K562 (cell line): ENCODE measurements around the gene PPP1R9B. TPM values are rescaled to one million over a fixed set of nuclear protein-coding genes. Genes with fewer than 3 reads are reported as not detected.

Source experiments
- ATAC-seq: fragments of 200-7000 bp; cut with Tn5 transposase; 3 replicates; pipeline ENCODE4 v1.9.1; 2020; ENCODE audit warnings: moderate library complexity
- BruUV-seq: library from RNA; stranded (reverse); fragments of 400-500 nt; replicated peaks from 2 replicates; lab custom pipeline; 2021; lab: Mats Ljungman, UMichigan
- CTCF ChIA-PET: fragments of 300-600 bp; formaldehyde crosslinking; extraction: SDS; loops from one replicate; lab custom pipeline; 2021; ENCODE audit warnings: low intra/inter-chr PET ratio; lab: Yijun Ruan, JAX
- POLR2A ChIA-PET: fragments of 300-600, 350-650 bp; sonication (Branson Sonifier 250); formaldehyde crosslinking; extraction: SDS; loops from one replicate; lab custom pipeline; 2021; ENCODE audit warnings: antibody characterized with exemption, inconsistent platforms; lab: Yijun Ruan, JAX
- DNase-seq, 4 experiments: peaks; one replicate each; pipeline versions ENCODE4 v3.0.0 to v3.0.0-alpha.2; 2011 to 2018; ENCODE audit warnings: low spot score in 3 of 4, mixed read lengths in 3 of 4; ENCODE audit errors: extremely low read depth in 1 of 4
- FAIRE-seq: peaks from 2 replicates; lab custom pipeline; 2011; peaks lifted over from hg19 to GRCh38; lab: Jason Lieb, UNC
- H2AFZ ChIP-seq: 2 replicates; pipeline ENCODE4 v1.6.0; 2011; ENCODE audit warnings: low read depth, low read length, control low read depth, inconsistent platforms
- H3K27ac ChIP-seq: fragments of 200-600 bp; 3 replicates; pipeline ENCODE4 v1.8.0; 2011; ENCODE audit warnings: low read depth, mild to moderate bottlenecking, control low read depth, inconsistent platforms, low read length, moderate library complexity, mixed read lengths; ENCODE audit errors: extremely low read depth
- H3K27me3 ChIP-seq, 2 experiments: fragments of 300-600 bp in 1 of 2; 2 replicates in 1 of 2; 3 replicates in 1 of 2; pipeline versions ENCODE4 v1.6.0 to v1.8.0; 2011; ENCODE audit warnings: inconsistent platforms in 2 of 2, low read length in 2 of 2, mild to moderate bottlenecking in 1 of 2, mixed read lengths in 1 of 2, moderate library complexity in 1 of 2; ENCODE audit not compliant: control insufficient read depth in 2 of 2, insufficient read depth in 2 of 2
- H3K36me3 ChIP-seq: fragments of 300-600 bp; 3 replicates; pipeline ENCODE4 v1.8.0; 2011; ENCODE audit warnings: mild to moderate bottlenecking, low read length, inconsistent platforms; ENCODE audit not compliant: control insufficient read depth, insufficient read depth
- H3K4me1 ChIP-seq, 2 experiments: fragments of 200-600 bp in 1 of 2; replicated peaks in 1 of 2; 2 replicates in 1 of 2; 3 replicates in 1 of 2; pipeline versions ENCODE4 v1.5.1 to v1.8.0; 2011; ENCODE audit warnings: inconsistent platforms in 2 of 2, low read length in 2 of 2, mild to moderate bottlenecking in 1 of 2, mixed read lengths in 1 of 2, moderate library complexity in 1 of 2; ENCODE audit not compliant: control insufficient read depth in 2 of 2, insufficient read depth in 2 of 2
- H3K4me2 ChIP-seq: 2 replicates; pipeline ENCODE4 v1.6.1; 2011; ENCODE audit warnings: low read length, control low read depth, inconsistent platforms, mixed read lengths; ENCODE audit not compliant: insufficient read depth
- H3K4me3 ChIP-seq: fragments of 200-600 bp; sonication (generic), shearing (Covaris generic); 2 replicates; pipeline ENCODE4 v1.5.1; 2016; ENCODE audit warnings: control low read depth, inconsistent platforms
- H3K79me2 ChIP-seq: fragments of 200-600 bp; 3 replicates; pipeline ENCODE4 v1.8.0; 2011; ENCODE audit warnings: low read length, inconsistent platforms; ENCODE audit not compliant: control insufficient read depth, insufficient read depth
- H3K9ac ChIP-seq, 2 experiments: 2 replicates each; pipeline versions ENCODE4 v1.6.0 to v1.6.1; 2011; ENCODE audit warnings: low read depth in 2 of 2, low read length in 2 of 2, control low read depth in 1 of 2, inconsistent platforms in 1 of 2, mild to moderate bottlenecking in 1 of 2, mixed read lengths in 1 of 2; ENCODE audit not compliant: insufficient read depth in 1 of 2
- H3K9me1 ChIP-seq: one replicate; pipeline ENCODE4 v1.6.0; 2011; ENCODE audit warnings: inconsistent platforms, mild to moderate bottlenecking, low read length, moderate library complexity; ENCODE audit not compliant: control insufficient read depth, insufficient read depth
- H3K9me3 ChIP-seq: replicated peaks from 2 replicates; pipeline ENCODE4 v1.5.1; 2011; ENCODE audit warnings: low read depth, low read length, inconsistent platforms; ENCODE audit not compliant: control insufficient read depth, insufficient read depth
- H4K20me1 ChIP-seq: replicated peaks from 2 replicates; pipeline ENCODE4 v1.6.1; 2011; ENCODE audit warnings: low read length, inconsistent platforms, mixed read lengths; ENCODE audit not compliant: control insufficient read depth, insufficient read depth
- CLOCK ChIP-seq: fragments of 250-450 bp; sonication (Bioruptor Pico); IDR thresholded peaks from 2 replicates; pipeline ENCODE4 v1.4.0; 2020; ENCODE audit warnings: mild to moderate bottlenecking, moderate library complexity, borderline replicate concordance
- SPI1 ChIP-seq: IDR thresholded peaks from 2 replicates; pipeline ENCODE4 v1.6.1; 2011; ENCODE audit warnings: low read depth, low read length, control low read depth, borderline replicate concordance
- ZC3H11A ChIP-seq: IDR thresholded peaks from 2 replicates; pipeline ENCODE4 v1.6.1; 2012; ENCODE audit warnings: low read depth, low read length, improper control_type of control experiment
- ZNF263 ChIP-seq: sonication (generic); formaldehyde crosslinking; IDR thresholded peaks from 2 replicates; pipeline ENCODE4 v1.8.0; 2022; ENCODE audit warnings: mild to moderate bottlenecking, missing genetic modification reagents, borderline replicate concordance
- ZNF512 ChIP-seq: IDR thresholded peaks from 2 replicates; pipeline ENCODE4 v1.6.1; 2016; ENCODE audit warnings: missing genetic modification characterization, missing compliant biosample characterization
- WGBS: fragments of 100-300 bp; shearing (Covaris generic); methylation state at CpG from one replicate; pipeline ENCODE4 v1.1.6; 2016; ENCODE audit warnings: low coverage, mixed read lengths; ENCODE audit not compliant: insufficient coverage; ENCODE audit errors: missing lambda C conversion rate; 5-methylcytosine and 5-hydroxymethylcytosine counted together
- in situ Hi-C: fragments of 300-500 bp; cut with MboI; formaldehyde crosslinking; loops from 4 replicates; pipeline ENCODE4 v1.15.0; 2018; ENCODE audit warnings: inconsistent platforms, mixed read lengths
- intact Hi-C: fragments of 100-400 bp; cut with micrococcal nuclease; formaldehyde crosslinking; loops from 2 replicates; pipeline ENCODE4 v1.14.2; 2022
- polyA plus RNA-seq, 8 experiments: library from polyadenylated mRNA; depleted of rRNA in 4 of 8; stranded (reverse) in 5 of 8; unstranded in 3 of 8; fragments of >200 nt; fragmentation: Nextera tagmentation in 2 of 8; fragmentation: Illumina TruSeq in 1 of 8; extraction: Ambion mirVana in 2 of 8; extraction: Trizol in 1 of 8; gene quantifications; 2 replicates each; pipeline versions ENCODE4 v1.2.1 to v1.2.3, GENCODE V29; 2011 to 2014; ENCODE audit warnings: inconsistent platforms in 1 of 8, missing spikeins in 1 of 8
- total RNA-seq, 7 experiments: library from RNA; depleted of rRNA in 6 of 7; stranded (reverse); fragments of >200 nt in 6 of 7; fragmentation: Illumina TruSeq in 2 of 7; extraction: Trizol in 2 of 7; gene quantifications; 2 replicates each; pipeline versions ENCODE4 v1.2.1 to v1.2.3, GENCODE V29; 2011 to 2021; ENCODE audit warnings: low replicate concordance in 1 of 7

Gene PPP1R9B
- total and polyA plus RNA-seq, 9 of the 15 experiments (the other 6 are each of a cell fraction or from before 2014, with no cell fraction given): 0.10 to 63.5 (median 24.7) TPM

- no peak for ATAC-seq
- Histone ChIP-seq H3K9ac (no peak overlapping the region), H4K20me1 (no peaks in the 10 kb centered on the region; the same call in 1 of the 2 replicates), H3K4me1 (peaks cover 4 to 24% of the 10 kb centered on the region in 2 experiments; a peak in 4 of 5 replicates), H3K27me3 (peaks cover 46 to 75% of the 10 kb centered on the region in 2 experiments), H3K27ac (no peak overlapping the region), H3K36me3 (no peaks in the 10 kb centered on the region), H3K4me3 (no peak overlapping the region), H2AFZ (0 out of 2 replicates have a peak overlapping the region, but pooled peaks have one; percentile 21), H3K9me1 (no peaks in the 10 kb centered on the region), H3K4me2 (no peak overlapping the region), H3K79me2 (no peaks in the 10 kb centered on the region), H3K9me3 (no peaks in the 10 kb centered on the region)
- no peak for TF ChIP-seq CLOCK
- TF ChIP-seq ZNF263 (CRISPR knock-in tag): peak; percentile 50; the same call in 1 of the 2 replicates
- no peak for TF ChIP-seq ZC3H11A
- 0 out of 2 replicates have a peak, but pooled peaks have one; percentile 5 for TF ChIP-seq SPI1
- 0 out of 2 replicates have a peak, but pooled peaks have one; percentile 60 for TF ChIP-seq ZNF512 (tag)
- no peak for DNase-seq
- ChIA-PET POLR2A (no interaction called here), CTCF (interaction anchor here (0.6 kb wide), 1 partner anchor 165 kb away, joined by 3 read pairs; no protein-coding TSS in a partner anchor)
- in situ Hi-C loops (no loop called here), intact Hi-C loops (no loop called here)
- BruUV-seq: no TSS peak
- no peak for FAIRE-seq
- 7% methylated on average over 9 of the region's 12 CpGs for WGBS
These were observed 33.0 kb upstream of the PPP1R9B start for GRCh38 chr17:50183421-50183994.
